Measurements from ENCODE around the gene RTP2. TPM values are rescaled to one million over a fixed set of nuclear protein-coding genes. Genes with fewer than 3 reads are reported as not detected.
"Not testable (repeated sequence)": the region's sequence is repeated elsewhere in the genome, so short reads cannot be mapped to it uniquely, and the experiment has no call there.

Gene RTP2
- total RNA-seq, 2 experiments from 2014 or later = not detected

DNA sequence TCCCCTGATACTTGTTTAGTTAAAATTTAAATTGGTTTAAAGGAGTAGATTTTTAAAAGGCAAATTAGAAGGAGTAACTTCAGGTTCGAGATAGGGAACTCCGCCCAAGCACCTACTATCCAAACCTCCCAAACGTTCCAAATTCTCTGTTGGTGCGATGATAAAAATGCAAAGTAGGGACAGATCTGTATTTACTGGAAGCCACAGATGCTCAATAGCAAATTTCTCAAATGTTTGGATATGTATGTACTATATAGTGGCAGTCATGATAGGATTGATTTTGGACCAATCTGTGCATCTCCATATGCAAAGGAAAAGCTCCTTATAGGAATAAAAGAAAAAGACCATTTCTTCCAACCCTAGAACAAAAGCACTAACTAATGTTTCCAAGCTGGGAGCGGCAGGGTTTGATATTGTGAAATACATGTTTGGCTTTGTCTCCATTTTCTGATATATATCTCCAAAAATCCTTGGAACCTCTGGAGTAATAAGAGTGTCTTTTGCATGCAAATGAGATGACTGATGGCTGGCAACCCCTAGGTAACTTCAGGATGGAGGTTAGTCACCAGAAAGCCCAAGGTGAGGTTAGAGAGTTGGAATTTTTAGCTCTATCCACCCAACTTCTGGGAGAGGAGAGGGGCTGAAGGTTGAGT, 15.6 kb downstream of the RTP2 start:
- CTCF ChIA-PET = interaction anchor here (1.3 kb wide), 1 partner anchor 9 kb away, joined by 5 read pairs; no protein-coding TSS in a partner anchor
- POLR2A ChIA-PET = no interaction called here

DNA sequence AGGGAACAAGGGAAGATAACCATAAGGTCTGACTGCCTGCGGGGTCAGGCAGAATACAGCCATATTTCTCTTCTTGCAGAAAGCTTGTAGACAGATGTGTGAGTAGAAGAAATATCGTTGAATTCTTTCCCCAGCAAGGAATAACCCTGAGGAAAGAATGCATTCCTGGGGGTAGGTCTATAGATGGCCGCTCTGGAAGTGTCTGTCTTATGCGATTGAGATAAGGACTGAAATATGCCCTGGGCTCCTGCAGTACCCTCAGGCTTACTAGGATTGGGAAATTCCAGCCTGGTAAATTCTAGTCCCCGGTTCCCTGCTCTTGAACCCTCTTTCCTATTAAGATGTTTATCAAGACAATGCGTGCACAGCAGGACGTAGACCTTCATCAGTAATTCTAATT, 16.4 kb downstream of the RTP2 start:
- POLR2A ChIA-PET = no interaction called here
- CTCF ChIA-PET = no interaction called here

DNA sequence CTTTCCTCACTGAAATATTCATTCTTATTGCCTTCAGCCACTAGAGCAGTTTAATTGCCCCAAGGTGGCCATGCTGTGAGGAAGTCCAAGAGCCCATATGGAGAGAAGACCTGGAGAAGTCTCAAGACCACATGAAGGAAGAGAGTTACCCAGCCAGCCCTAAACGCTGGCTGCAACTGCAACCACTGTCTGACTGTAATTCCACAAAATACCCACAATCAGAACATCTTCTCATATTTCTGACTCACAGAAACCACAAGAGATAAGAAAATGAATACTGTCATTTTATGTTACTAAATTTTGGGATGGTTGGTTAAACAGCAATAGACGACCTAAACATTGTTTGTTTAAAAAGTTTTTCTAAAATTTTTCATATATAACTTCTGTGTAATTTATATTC, 17.5 kb downstream of the RTP2 start:
- POLR2A ChIA-PET = no interaction called here
- CTCF ChIA-PET = no interaction called here

DNA sequence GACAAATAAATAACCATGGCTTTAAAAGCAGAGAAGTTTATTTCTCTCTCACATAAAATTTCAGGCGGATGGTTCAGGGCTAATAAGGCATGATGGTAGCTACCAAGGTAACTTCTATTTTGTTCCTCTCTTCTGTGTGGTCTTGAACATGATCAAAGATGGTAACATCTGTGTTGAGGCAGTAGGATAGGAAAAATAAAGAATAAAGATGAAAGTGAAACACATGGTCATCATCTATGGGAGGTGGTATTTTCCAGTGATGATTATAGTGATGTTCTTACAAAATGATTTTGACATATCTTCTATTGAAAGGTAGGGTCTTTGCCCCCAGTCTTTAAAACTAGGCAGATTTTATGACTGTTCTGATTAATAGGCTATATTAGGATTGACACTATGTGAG, 17.9 kb downstream of the RTP2 start:
- CTCF ChIA-PET = no interaction called here
- POLR2A ChIA-PET = no interaction called here

DNA sequence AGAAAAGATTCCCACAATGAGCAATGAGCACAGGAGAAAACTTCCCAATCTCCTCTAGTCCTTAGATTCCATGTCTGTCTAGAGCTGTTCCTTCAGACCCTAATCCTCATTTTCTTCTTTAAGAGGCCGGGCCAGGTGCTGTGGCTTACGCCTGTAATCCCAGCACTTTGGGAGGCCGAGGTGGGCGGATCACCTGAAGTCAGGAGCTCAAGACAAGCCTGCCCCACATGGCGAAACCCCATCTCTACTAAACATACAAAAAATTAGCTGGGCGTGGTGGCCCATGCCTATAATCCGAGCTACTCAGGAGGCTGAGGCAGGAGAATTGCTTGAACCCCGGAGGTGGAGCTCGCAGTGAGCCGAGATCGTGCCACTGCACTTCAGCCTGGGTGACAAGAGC, 20.6 kb downstream of the RTP2 start:
- CTCF ChIA-PET = interaction anchor here (0.6 to 7.9 kb wide), 5 partner anchors 66 to 1116 kb away, joined by 3 to 130 read pairs (median 4); no protein-coding TSS in a partner anchor
- POLR2A ChIA-PET = not testable (repeated sequence)

DNA sequence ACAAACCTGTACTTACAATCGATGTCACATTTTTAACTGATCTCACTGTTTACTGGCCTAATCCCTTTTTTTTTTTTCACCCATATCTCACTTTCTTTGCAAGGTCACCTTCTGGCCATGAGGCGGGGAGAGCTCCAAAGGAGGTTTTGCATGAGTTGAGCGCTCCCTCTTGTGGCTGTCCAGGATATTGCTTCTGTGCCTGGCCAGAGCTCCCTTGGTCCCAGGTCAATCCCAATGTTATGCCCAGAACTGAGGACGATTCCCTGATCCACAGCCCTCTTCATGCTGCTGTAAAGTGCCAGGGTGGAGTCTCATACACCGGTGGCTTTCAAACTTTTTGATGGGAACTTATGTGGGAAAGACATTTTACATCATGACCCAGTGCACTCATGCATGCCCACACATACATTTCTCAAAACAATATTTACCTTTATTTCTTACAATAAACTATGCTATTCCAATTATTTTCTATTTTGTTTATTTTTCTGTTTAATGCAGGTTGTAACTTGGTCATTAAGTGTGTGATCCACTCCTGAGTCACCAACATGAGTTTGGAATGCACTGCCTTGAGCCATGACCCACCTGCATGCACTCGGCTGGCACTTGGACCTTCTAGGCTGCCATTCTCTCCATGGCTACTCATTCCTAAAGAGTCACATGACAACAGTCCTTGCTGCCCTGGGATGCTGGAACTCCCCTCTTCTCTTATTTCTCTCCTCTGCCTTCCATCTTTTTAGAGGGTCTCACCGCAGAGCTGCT, 22.5 kb downstream of the RTP2 start:
- CTCF ChIA-PET = interaction anchor here (0.6 to 7.9 kb wide), 36 partner anchors 9 to 684 kb away, joined by 3 to 130 read pairs (median 4); partner anchors contain the start of gene RTP4
- POLR2A ChIA-PET = interaction anchor here (0.6 to 0.7 kb wide), 2 partner anchors 460 to 741 kb away, joined by 3 read pairs; no protein-coding TSS in a partner anchor

DNA sequence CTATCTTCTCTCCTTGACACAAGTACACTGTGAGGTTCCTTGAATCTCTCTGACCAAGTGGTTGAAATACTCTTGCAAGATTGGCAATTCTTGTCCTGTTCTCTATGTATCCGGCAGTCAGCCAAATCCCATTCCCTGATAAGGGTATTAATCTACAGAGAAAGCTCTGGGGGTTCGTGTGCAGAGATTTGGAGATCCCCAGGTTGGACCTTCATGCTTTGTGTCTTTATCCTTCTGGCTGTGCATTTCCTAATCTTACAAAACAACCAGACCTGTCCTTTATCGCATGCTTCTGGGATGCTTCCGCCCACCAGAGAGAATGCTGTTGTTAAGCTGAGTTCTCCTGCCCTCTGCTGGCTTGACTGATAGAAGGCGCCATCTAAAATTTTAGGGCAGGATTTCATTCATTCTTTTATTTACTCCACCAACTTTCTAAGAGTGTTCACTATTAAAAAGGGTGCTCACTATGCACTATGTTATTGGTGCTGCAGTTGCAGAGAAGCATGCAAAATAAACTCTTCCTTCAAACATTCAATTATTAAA, 23.6 kb downstream of the RTP2 start:
- ChIA-PET CTCF (interaction anchor here (0.6 to 7.9 kb wide), 21 partner anchors 9 to 585 kb away, joined by 3 to 130 read pairs (median 4); no protein-coding TSS in a partner anchor), POLR2A (no interaction called here)

DNA sequence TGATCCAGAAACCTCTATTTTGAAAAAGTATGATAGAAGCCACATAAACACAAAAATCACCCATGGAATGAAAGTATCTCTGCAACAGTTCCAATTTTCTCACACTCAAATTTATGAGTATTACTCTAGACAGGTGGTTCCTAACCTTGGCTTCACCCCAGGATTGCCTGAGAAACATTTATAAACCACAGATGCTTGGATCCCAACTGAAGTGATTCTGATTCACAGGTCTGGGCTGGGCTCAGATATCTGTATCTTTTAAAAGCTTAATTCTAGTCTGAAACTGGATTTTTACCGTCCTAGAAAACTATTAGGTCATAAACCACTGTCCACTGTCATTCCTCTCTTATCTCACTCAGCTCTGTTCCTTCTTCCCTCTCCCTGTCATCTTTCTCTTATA, 24.8 kb downstream of the RTP2 start:
- POLR2A ChIA-PET = no interaction called here
- CTCF ChIA-PET = interaction anchor here (1.2 to 7.9 kb wide), 4 partner anchors 10 to 358 kb away, joined by 3 to 130 read pairs (median 16); partner anchors contain the start of gene RTP2

DNA sequence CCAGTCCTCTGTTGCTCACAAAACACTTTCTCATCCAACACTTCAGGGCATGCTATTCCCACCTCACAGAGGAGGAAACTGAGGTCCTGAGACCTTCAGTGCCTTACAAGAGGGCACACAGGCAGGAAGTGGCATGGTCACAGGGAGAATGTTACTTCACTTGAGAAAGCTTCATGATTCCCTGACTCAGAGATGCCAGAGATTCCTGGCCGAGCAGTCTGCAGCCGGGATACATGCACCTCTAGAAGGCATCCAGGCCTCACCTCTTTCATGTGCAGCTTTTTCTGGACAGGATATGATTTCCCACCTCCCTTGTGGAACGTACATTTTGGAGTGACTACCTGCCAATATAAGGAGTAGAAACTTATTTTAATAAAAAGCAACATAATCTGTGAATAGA, 29.3 kb downstream of the RTP2 start:
- POLR2A ChIA-PET = no interaction called here

DNA sequence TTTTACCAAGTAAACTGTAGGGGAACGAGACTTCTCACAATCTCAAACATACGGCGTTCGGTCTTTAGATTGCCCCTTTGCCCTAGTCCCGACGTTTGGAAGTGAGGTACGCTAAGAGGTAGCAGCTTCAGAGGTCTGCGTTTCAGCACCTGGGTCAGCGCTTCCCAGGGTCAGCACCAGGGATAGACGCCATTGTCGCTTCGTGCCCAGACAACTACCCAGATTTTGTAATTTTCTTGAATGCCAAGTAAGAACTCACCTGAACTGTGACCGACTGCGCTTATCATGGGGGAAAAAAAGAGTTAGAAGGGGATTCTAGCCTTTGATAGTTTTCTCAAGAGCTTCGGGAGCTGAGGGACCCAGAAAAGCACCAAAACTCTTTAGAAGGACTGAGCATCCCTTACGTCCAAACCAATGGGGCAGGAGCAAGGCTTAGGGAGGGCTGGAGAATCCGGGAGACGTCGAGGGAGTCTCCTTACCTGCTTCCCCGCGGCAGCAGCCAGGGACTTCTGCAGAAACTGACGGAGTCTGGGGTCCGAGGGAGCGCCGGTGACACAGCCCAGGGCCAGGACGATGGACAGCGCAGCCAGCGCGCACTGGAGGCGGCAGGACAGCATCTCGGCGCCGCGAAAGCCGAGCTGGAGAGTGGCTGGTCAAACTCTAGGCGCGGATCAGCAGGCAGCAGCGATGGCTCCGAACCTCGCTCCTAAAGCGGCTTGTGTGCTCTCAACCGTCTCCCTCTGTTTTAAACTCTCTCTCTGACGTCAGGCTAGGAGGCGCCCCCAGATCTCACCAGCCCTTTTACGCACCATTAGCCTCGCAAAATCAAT, 32.5 kb downstream of the RTP2 start, which contains the start of gene SST:
SST (minus strand) TSS at position 720 of the 830 bp plus-strand sequence; CDS start at position 617, 103 bp downstream.
- ChIA-PET POLR2A (no interaction called here), CTCF (interaction anchor here (0.7 to 4.5 kb wide), 4 partner anchors 9 to 351 kb away, joined by 3 to 20 read pairs (median 4); no protein-coding TSS in a partner anchor)

More for the DNA sequence above, 29.3 kb downstream of the RTP2 start:
- CTCF ChIA-PET = no interaction called here

DNA sequence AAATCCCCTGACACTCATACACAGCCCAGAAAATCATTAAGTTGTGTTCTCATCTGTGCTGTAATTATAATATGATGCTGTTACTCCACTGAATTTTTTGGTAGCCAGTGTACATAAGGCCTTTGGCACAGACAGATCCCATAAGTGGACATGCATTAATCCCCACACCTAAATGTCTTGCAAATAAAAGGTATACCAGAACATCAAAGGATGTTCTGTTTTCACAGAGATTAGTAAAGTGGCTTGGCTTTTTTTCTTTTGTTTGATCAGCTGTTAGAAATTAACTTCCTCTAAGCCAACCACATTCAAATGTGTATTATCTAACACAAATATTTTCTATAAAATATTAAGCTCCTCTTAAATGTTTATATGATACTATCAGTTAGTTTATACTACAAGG, 34.8 kb downstream of the RTP2 start:
- POLR2A ChIA-PET = no interaction called here
- CTCF ChIA-PET = interaction anchor here (1.5 to 4.5 kb wide), 2 partner anchors 12 to 349 kb away, joined by 3 to 20 read pairs; no protein-coding TSS in a partner anchor

DNA sequence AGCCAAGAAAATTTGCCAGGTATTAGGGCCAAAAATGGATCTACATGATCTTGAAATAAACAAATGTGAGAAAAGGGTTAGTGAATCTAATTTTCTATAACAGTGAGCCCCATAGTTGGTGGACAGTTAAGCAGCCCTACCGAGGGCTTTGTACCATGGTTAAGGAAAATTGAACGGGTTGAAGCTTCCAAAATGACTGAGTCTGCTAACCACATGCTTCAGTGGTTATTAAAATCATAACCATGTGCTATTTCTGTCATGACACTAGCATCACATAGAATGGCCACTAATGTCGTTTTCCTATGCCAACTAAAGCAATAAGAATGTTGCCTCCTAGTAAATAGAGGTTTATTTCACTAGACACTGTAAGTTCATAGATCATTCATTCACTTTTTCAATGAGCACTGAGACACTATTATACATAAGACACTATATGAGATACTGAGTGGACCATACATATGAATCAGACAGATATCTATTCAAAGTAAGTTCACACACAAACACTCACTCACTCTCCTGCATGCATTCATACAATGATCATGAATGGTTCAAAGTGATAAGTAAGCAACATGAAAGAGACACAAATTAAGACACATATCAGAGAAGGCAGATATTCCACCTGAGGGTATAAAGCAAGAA, 36.5 kb downstream of the RTP2 start:
- POLR2A ChIA-PET = no interaction called here
- CTCF ChIA-PET = interaction anchor here (0.9 kb wide), 1 partner anchor 14 kb away, joined by 3 read pairs; no protein-coding TSS in a partner anchor

DNA sequence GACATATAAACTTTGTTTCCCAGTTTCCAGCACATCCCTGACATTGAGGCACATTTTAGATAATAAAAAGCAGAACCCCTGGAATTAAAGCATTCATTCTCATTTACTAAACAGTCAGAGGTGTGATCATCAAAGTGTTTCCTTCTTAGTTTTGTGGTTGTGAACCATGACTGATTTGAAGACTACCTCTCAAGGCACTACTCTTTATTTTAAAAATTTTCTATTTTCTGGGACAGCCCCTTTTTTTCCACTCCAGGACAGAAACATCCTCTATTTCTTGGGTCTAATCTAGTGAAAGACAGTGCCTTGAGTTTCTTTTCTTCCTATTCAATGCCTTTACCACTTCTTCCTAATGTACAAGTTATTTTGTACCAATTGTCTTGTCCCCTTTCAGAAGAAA, 37.3 kb downstream of the RTP2 start:
- ChIA-PET CTCF (interaction anchor here (0.9 kb wide), 1 partner anchor 14 kb away, joined by 3 read pairs; no protein-coding TSS in a partner anchor), POLR2A (no interaction called here)

DNA sequence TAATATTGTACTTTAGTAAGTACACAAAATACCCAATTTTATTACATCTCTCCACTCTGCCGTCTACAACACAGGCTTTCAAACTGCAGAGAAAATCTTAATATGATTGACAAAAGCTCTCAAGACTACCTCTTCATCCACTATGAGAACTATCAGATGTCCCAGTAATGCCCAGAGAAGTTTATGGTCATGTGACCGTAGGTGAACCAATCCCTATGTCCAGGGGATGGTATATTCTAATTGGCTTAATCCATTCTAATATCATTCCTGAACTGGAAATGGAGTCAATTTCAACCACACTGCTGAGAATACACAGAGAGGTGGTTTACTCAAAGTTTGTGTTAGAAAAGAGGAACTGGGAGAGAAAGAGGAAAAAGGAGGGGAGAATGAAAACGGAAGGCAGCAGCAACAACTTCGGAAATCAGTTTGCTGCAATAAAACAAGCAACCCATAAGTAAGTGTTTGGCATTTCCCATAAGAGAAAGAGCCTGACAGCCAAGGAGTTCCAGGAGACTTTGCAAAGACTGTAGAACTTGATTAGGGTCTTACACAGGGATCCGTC, 39.4 kb downstream of the RTP2 start:
- CTCF ChIA-PET = interaction anchor here (0.8 kb wide), 1 partner anchor 17 kb away, joined by 3 read pairs; no protein-coding TSS in a partner anchor
- POLR2A ChIA-PET = no interaction called here

DNA sequence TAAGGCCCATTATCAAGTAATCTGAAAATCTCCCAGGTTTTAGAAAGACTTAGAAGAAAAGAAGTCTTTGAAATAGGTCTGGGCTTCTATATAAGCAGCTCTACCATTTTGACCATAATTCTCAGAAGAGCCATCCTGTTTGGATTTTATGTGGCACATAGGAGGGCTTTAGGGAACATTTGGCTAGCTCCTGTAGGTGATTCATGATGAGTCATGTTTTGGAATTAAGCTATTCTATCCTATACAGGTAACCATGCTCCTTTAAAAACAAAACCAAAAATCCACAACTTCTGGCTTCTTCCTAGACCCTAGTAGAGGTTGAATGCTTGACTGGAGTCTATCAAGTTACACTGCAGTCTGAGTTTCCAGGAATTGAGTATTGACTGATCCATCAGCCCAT, 41.1 kb downstream of the RTP2 start:
- ChIA-PET POLR2A (no interaction called here), CTCF (no interaction called here)

DNA sequence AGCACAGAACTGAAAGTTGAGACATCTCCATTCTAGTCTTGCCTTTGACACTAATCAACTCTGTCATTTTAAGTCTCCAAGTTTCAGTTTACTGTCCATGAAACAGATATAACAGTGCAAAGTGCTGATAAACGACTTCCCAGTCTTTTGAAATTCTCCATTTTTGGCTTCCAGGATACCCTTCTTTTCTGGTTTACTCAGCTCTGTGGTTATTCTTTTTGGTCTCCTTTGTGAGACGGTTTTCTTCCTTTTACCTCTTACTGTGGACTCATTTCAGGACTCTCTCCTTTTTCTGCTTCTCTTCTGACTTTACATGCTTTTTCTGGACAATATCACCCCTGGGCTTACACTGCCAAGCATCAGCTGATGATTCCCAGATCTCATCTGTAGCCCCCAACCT, 51.1 kb downstream of the RTP2 start:
- ChIA-PET CTCF (no interaction called here), POLR2A (no interaction called here)

All from activated CD8-positive, alpha-beta memory T cell treated with anti-CD3 and anti-CD28 coated beads for 36 hours (primary cell).